ENCODE data around the gene PI4KA.

Gene PI4KA

GRCh38 chr22:20793748-20794649, 64.6 kb downstream of the PI4KA start:
- TF ChIP-seq, protein P1, sequence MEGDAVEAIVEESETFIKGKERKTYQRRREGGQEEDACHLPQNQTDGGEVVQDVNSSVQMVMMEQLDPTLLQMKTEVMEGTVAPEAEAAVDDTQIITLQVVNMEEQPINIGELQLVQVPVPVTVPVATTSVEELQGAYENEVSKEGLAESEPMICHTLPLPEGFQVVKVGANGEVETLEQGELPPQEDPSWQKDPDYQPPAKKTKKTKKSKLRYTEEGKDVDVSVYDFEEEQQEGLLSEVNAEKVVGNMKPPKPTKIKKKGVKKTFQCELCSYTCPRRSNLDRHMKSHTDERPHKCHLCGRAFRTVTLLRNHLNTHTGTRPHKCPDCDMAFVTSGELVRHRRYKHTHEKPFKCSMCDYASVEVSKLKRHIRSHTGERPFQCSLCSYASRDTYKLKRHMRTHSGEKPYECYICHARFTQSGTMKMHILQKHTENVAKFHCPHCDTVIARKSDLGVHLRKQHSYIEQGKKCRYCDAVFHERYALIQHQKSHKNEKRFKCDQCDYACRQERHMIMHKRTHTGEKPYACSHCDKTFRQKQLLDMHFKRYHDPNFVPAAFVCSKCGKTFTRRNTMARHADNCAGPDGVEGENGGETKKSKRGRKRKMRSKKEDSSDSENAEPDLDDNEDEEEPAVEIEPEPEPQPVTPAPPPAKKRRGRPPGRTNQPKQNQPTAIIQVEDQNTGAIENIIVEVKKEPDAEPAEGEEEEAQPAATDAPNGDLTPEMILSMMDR (conservative IDR thresholded peaks at IDR 0.05; ENCODE audit: low read length): no peak
- no peak for DNase-seq (ENCODE audit: low read depth)
- no peak overlapping the region for H3K4me3 ChIP-seq (ENCODE audit: low read length)

DNA sequence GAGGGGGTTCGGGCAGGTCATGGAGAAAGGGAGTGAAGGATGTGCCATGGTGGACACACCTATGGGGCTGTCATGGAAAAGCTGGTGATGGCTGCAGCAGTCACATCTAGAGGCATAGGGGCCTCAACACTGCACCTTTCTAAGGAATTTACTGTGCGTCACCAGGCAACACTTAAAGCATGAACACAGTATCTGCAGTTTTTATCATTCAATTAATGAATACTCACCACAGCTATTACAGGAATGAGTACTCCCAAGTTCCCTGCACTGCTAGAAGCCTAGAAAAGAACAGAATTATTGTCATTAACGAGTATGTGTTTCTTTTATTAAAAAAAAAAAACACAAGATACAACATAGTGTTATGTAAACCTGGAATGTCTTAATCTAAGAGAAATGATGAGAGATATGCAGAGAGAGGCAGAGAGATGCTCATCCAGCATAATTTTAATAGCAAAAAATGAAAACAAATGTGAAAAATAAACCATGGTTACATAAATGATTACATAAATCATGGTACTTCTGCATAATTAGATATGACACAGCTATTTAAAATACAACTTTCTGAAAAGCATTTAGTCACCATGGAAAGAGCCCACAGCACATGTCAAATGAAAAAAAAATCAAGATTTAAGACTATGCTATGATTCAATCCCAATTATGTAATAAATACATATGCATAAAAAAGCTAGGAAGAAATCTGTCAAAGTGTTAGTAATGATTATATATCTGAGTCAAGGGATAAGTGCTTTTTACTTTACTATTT, 65.5 kb downstream of the PI4KA start:
- H3K4me3 ChIP-seq (ENCODE audit: low read length): no peak overlapping the region
- DNase-seq (ENCODE audit: low read depth): peak; percentile 46
- TF ChIP-seq, protein P1 (conservative IDR thresholded peaks at IDR 0.05; ENCODE audit: low read length): no peak

DNA sequence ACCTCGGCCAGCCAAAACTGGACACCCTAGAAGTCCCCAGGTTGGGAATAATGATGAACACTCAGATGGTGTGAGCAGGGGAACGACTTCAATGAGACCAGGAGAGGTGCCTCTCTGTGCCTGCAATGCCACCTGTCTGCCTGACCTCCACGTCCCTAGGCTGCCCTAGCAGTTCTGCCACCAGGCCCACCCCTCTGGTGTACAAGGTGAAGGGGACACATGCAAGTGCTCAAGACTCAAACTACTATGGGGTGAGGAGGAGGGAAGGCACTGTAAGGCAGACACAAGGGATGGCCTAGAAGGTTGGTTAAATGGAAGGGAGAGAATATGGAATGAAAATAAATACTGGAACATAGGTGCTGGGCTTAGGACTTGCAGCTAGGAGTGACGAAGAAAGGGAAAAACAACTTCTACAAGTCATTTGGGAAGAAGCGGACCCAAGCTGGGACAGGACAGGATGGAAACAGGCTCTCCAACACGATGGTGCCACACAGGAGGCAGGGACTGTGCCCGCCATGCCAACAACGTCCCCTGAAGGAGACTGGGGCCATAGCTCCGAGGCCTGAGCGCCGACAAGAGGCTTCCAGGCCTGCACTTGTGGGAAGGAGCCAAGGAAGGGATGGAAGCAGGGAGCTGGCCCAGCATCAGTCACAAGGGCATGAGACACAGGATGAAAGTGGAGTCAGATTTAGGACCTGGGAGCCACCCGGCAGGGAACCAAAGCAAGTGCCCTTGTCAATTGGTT, 66.2 kb downstream of the PI4KA start:
- no peak overlapping the region for H3K4me3 ChIP-seq (ENCODE audit: low read length)
- TF ChIP-seq, protein P1 (conservative IDR thresholded peaks at IDR 0.05; ENCODE audit: low read length): no peak
- DNase-seq (ENCODE audit: low read depth): no peak

GRCh38 chr22:20788627-20789344, 69.8 kb downstream of the PI4KA start:
- no peak overlapping the region for H3K4me3 ChIP-seq (ENCODE audit: low read length)
- DNase-seq (ENCODE audit: low read depth): no peak
- TF ChIP-seq, protein P1 (conservative IDR thresholded peaks at IDR 0.05; ENCODE audit: low read length): no peak

DNA sequence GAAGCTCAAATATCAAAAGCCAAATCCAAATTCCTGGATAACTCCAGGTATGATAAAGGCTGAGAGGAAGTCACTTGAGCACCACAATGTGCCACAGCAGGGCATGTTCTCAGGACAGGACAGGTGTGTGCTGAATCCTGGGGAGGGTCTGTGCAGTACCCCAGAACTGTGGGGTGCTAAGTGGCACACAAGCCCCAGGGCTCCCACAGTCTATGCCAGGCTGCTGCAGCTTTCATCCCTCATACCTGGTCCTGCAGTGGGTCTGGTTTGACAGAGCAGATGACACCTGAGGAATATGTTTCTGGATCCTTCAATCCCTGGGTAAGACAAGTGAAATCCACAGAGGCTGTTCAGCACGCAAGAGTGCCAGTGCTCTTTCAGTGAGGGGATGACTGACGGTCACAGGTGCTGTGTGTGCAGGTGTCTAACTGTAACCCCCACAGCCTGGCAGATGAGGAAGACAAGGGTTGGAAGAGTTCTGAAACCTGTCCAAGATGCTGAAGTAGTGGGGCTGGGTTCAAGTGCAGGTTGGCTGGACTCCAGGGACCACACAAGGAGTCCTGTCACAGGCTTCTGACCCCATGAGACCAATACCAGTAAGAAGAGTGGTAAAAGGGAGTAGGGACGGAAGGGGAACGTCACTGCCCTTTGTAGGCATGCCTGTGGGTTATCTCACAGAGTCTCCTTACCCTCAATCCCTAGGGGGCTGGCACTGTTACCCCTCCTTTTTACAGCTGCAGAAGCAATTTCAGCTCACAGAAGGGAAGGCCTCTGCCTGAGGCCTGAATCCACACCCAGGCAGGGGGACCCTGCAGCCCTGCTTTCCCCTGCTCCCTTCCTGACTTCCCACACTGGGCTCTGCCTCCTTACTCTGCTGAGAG, 70.6 kb downstream of the PI4KA start:
- DNase-seq (ENCODE audit: low read depth): no peak
- no peak overlapping the region for H3K4me3 ChIP-seq (ENCODE audit: low read length)
- TF ChIP-seq, protein P1 (conservative IDR thresholded peaks at IDR 0.05; ENCODE audit: low read length): no peak

DNA sequence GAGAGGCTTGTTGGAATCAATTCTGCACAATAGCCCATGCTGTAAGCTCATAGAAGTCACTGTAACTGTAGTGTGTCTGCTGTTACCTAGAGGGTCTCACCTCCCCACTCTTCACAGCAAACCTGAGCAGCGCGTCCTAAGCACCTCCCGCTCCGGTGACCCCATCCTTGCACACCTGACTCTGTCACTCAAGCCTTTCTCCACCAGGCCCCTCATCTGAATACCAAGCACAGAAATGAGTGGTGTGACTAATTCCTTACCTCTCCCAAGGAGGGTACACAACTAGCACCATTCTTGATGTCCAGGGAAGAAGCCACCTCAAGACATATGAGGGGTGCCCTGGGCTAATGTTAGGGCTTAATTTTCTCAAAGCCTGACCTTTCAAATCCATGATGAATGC, 71.4 kb downstream of the PI4KA start:
- TF ChIP-seq, protein P1 (conservative IDR thresholded peaks at IDR 0.05; ENCODE audit: low read length): no peak
- no peak for DNase-seq (ENCODE audit: low read depth)
- no peak overlapping the region for H3K4me3 ChIP-seq (ENCODE audit: low read length)

All from AG10803 (cell line).